Measurements from ENCODE around the gene AURKAIP1. TPM values are rescaled to one million over a fixed set of nuclear protein-coding genes. Genes with fewer than 3 reads are reported as not detected.

AURKAIP1 gene
- total and polyA plus RNA-seq, 9 of the 15 experiments (the other 6 are each of a cell fraction or from before 2014, with no cell fraction given) = 7.8 to 478 (median 92.0) TPM

DNA sequence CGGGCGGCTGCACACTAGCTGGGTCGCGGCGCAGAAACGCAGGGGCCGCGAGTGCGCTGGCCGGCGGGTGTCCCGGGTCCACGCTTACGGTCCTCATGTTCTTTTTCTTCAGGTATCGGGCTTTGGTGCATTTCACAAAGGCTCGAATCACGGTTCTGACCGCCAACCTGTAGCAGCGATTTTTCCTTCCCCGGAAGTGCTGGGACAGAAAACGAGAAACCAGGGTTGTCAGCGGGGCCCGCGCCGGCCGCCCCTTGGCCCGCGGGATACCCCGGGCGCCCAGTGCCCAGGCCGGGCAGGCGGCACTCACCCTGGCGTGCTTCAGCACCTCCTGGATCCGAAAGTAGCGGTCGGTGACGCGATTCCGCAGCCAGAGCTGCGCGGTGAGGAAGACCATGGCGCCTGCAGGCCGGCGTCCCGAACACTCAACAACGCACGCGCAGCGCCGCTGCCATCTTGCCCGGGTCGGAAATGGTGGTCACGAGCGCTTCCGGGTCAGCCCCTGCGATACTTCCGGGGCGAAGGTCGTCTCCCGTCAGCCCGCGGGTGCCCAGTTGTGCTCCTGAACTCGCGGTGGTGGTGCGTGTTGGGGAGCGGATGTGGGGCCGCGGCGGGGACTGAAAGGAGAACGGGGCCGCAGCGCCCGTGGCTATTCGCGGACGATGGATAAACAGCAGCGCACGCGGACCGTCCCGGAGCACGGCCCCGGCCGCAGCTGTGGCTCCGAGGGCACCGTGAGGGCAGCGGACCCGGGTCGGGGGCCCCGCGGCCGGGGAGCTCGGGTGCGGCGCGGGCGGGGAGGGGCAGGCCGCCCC, 32.0 kb upstream of the AURKAIP1 start, which contains the start of gene MRPL20 (continued):
- TF ChIP-seq ATF6 (CRISPR knock-in tag; IDR thresholded peaks at IDR 0.05) (peak; percentile 77; the same call in 1 of the 2 replicates), TCFL5 (CRISPR knock-in tag; conservative IDR thresholded peaks at IDR 0.05) (no peak), SFPQ (IDR thresholded peaks at IDR 0.05; ENCODE audit: low read depth, low read length) (no peak), ZBTB33 (CRISPR knock-in tag; IDR thresholded peaks at IDR 0.05) (peak; percentile 71), FOXJ3 (CRISPR knock-in tag; IDR thresholded peaks at IDR 0.05) (no peak), GTF2A2 (tag; IDR thresholded peaks at IDR 0.05) (no peak), KLF6 (CRISPR knock-in tag; IDR thresholded peaks at IDR 0.05; ENCODE audit: borderline replicate concordance) (no peak; the same call in 1 of the 2 replicates), E2F1 (CRISPR knock-in tag; IDR thresholded peaks at IDR 0.05) (peak; percentile 26; the same call in 1 of the 2 replicates), FOXA1 (IDR thresholded peaks at IDR 0.05; ENCODE audit: borderline replicate concordance) (no peak), TRIM24 (IDR thresholded peaks at IDR 0.05) (0 out of 4 replicates have a peak, but pooled peaks of 1 of the 2 experiments have one; percentile 44), SMARCC2 (IDR thresholded peaks at IDR 0.05; ENCODE audit: low read depth) (no peak), GATA2 (CRISPR knock-in tag; IDR thresholded peaks at IDR 0.05) (no peak), TFAM (CRISPR knock-in tag; conservative IDR thresholded peaks at IDR 0.05) (no peak), TEAD1 (CRISPR knock-in tag; IDR thresholded peaks at IDR 0.05) (peak; percentile 61 to 79; a peak in 1 of 4 replicates), ZNF124 (CRISPR knock-in tag; IDR thresholded peaks at IDR 0.05) (no peak), NR4A1 (CRISPR knock-in tag; IDR thresholded peaks at IDR 0.05) (peak; percentile 26; the same call in 1 of the 2 replicates), NR4A1 (tag; IDR thresholded peaks at IDR 0.05) (peak; percentile 36; the same call in 1 of the 2 replicates), EWSR1 (IDR thresholded peaks at IDR 0.05; ENCODE audit: borderline replicate concordance, low read depth, partially characterized antibody) (no peak), MCM5 (IDR thresholded peaks at IDR 0.05; ENCODE audit: low read depth) (no peak), ASH1L (IDR thresholded peaks at IDR 0.05; ENCODE audit: borderline replicate concordance, low read depth, partially characterized antibody) (no peak), OTX1 (CRISPR knock-in tag; IDR thresholded peaks at IDR 0.05) (peak; percentile 45; the same call in 1 of the 2 replicates)

Measured in K562 (cell line).